ENCODE data around the gene EFNA2. TPM values are rescaled to one million over a fixed set of nuclear protein-coding genes. Genes with fewer than 3 reads are reported as not detected.

EFNA2 gene
- total and polyA plus RNA-seq, 4 donors = 2.8 TPM; not detected in 3

DNA sequence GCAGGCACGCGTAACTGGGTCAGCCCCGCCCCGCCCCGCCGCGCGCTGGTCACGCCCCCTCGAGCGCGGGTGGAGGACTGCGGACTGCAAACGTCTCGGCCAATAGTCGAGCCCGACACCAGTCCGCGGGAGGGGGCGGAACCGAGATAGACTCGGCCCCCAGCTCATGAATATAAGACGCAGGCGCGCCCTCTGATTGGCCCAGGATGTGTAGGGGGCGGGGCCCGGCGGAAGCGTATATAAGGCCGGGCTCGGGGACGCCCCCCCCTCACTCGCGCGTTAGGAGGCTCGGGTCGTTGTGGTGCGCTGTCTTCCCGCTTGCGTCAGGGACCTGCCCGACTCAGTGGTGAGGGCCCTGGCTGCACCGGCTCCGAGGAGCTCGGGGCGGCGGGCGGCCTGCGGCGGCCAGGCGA lies 16.6 kb upstream of the EFNA2 start, which contains the start of gene CIRBP:
CIRBP (plus strand) TSS at position 268 of the 413 bp plus-strand sequence. CDS start 1,602 bp downstream, outside the sequence.
- Histone ChIP-seq H3K4me3 (ENCODE audit: low read length in 2 of 2) (peak within 1 kb of the TSS; percentile 54 to 91), H3K4me1 (ENCODE audit: control insufficient read depth in 1 of 2, insufficient read depth in 2 of 2, low read length in 2 of 2) (no peaks in the 10 kb centered on the region), H3K27ac (ENCODE audit: low read depth in 1 of 2, low read length in 2 of 2) (peak within 1 kb of the TSS; percentile 77 to 93), H3K27me3 (ENCODE audit: control insufficient read depth in 1 of 2, insufficient read depth in 2 of 2, low read length in 1 of 2) (no peaks in the 10 kb centered on the region), H3K9me3 (ENCODE audit: control insufficient read depth, low read length) (no peaks in the 10 kb centered on the region), H3K36me3 (ENCODE audit: control insufficient read depth in 1 of 2, insufficient read depth in 2 of 2, low read length in 1 of 2) (peaks cover 0 to 4% of the 10 kb centered on the region in 2 donors)
- intact Hi-C loops (cut with DNase I) = loop anchor here in 1 of 2 donors (1.0 kb wide), 1 partner anchor 20 kb away; no protein-coding TSS in a partner anchor
- ATAC-seq (ENCODE audit: low FRiP score) (peak; percentile 88), DNase-seq (peak; percentile 100)
- WGBS, 2 donors = 0% methylated on average over 28 to 50 of the region's 50 CpGs

DNA sequence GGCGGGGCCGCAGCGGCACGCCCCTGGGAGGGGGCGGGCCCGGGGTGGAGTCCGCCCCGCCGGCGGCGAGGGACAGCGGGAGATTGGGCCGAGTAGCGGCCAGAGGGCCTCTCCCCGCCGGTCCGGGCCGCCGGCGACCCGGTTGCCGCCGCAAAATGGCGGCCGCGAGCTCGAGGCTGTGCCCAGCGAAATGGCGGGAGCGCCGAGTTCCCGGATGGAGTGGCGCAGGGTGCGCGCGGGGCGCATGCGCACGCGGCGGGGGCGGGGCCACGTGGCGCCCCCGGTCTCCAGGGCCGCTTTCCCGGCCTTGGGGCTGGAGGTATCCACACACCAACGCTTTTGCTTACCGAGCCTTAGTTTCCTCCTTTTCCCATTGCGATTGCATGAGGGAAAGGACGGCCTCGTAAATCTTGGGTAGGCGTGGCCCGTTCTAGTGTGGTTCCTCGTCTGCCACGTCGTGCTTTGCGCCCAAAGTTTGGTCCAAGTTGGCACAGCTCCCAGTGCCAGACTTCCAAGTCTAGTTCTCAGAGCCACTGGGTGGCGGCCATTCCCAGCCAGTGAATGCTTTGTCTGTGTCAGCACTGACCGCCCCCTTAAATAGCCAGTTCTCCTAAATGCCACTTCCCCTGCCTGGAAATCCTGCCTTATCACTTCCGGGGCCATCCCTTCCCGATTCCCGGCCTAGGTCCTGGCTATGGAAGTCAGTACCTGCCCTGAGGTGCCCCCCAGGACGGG lies 16.0 kb upstream of the EFNA2 start:
- no peaks in the 10 kb centered on the region for H3K9me3 ChIP-seq (ENCODE audit: control insufficient read depth, low read length)
- H3K4me1 ChIP-seq (ENCODE audit: control insufficient read depth in 1 of 2, insufficient read depth in 2 of 2, low read length in 2 of 2) = no peaks in the 10 kb centered on the region
- intact Hi-C loops (cut with DNase I) = loop anchor here in 1 of 2 donors (1.0 to 10.0 kb wide), 2 partner anchors 20 to 235 kb away; no protein-coding TSS in a partner anchor
- ATAC-seq (ENCODE audit: low FRiP score) (peak; percentile 59), DNase-seq (peak; percentile 94 to 95)
- peak overlapping the region; percentile 54 to 91 for H3K4me3 ChIP-seq (ENCODE audit: low read length in 2 of 2)
- H3K36me3 ChIP-seq (ENCODE audit: control insufficient read depth in 1 of 2, insufficient read depth in 2 of 2, low read length in 1 of 2) = peaks cover 0 to 7% of the 10 kb centered on the region in 2 donors
- H3K27me3 ChIP-seq (ENCODE audit: control insufficient read depth in 1 of 2, insufficient read depth in 2 of 2, low read length in 1 of 2) = no peaks in the 10 kb centered on the region
- WGBS, 2 donors = 1% methylated on average over 54 to 64 of the region's 64 CpGs
- peak overlapping the region; percentile 77 to 93 for H3K27ac ChIP-seq (ENCODE audit: low read depth in 1 of 2, low read length in 2 of 2)

DNA sequence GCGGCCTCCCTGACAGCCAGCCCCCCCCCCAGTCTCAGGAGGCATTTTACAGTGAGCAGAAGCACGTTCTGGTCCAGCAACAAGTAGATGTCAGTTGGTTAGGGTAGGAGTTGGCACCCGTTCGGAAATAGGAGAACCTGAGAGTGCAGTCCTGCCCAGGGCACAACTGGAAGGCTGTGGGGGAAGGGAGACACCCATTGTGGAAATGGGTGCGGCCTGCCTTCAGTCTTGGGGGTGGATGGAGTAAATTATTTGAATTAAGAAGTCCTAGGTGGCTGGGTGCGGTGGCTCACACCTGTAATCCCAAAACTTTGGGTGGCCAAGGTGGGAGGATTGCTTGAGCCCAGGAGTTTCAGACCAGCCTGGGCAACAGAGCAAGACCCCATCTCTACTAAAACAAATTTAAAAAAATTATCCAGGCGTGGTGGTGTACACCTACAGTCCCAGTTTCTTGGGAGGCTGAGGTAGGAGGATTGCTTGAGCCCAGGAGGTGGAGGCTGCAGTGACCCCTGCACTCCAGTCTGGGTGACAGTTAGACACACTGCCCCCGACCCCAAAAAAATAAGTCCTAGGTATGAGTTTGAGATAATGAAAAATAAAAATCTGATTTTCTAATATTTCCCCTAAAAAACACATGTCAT lies 15.3 kb upstream of the EFNA2 start:
- intact Hi-C loops (cut with DNase I) = loop anchor here in 1 of 2 donors (10.0 kb wide), 1 partner anchor 234 kb away; no protein-coding TSS in a partner anchor
- Histone ChIP-seq H3K4me3 (ENCODE audit: low read length in 2 of 2) (peak overlapping the region; percentile 32 to 54), H3K27me3 (ENCODE audit: control insufficient read depth in 1 of 2, insufficient read depth in 2 of 2, low read length in 1 of 2) (no peaks in the 10 kb centered on the region), H3K9me3 (ENCODE audit: control insufficient read depth, low read length) (no peaks in the 10 kb centered on the region), H3K36me3 (ENCODE audit: control insufficient read depth in 1 of 2, insufficient read depth in 2 of 2, low read length in 1 of 2) (peaks cover 0 to 7% of the 10 kb centered on the region in 2 donors), H3K4me1 (ENCODE audit: control insufficient read depth in 1 of 2, insufficient read depth in 2 of 2, low read length in 2 of 2) (no peaks in the 10 kb centered on the region), H3K27ac (ENCODE audit: low read depth in 1 of 2, low read length in 2 of 2) (peak overlapping the region; percentile 63 to 93)
- ATAC-seq (ENCODE audit: low FRiP score) (no peak), DNase-seq (no peak)
- 18 to 23% methylated on average over 8 of the region's 8 CpGs for WGBS, 2 donors

DNA sequence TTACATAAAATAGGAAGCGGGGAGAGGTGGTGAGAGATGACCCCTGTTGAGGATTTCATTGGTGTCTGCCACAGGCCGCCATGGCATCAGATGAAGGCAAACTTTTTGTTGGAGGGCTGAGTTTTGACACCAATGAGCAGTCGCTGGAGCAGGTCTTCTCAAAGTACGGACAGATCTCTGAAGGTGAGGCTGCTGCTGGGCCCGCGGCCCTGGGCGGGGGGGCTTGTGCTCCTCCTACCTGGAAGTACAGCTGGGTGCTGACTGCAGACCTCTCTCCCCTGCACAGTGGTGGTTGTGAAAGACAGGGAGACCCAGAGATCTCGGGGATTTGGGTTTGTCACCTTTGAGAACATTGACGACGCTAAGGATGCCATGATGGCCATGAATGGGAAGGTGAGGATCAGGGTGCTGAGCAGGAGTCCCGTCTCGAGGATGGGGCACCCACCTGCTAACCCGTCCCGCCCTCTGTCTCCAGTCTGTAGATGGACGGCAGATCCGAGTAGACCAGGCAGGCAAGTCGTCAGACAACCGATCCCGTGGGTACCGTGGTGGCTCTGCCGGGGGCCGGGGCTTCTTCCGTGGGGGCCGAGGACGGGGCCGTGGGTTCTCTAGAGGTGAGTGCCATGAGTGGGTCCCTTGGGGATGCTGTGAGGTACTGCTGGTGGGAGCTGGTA lies 14.7 kb upstream of the EFNA2 start:
- Histone ChIP-seq H3K4me3 (ENCODE audit: low read length in 2 of 2) (peak overlapping the region in 1 of 2 donors; percentile 54), H3K36me3 (ENCODE audit: control insufficient read depth in 1 of 2, insufficient read depth in 2 of 2, low read length in 1 of 2) (peaks cover 0 to 7% of the 10 kb centered on the region in 2 donors), H3K27ac (ENCODE audit: low read depth in 1 of 2, low read length in 2 of 2) (peak overlapping the region in 1 of 2 donors; percentile 39), H3K27me3 (ENCODE audit: control insufficient read depth in 1 of 2, insufficient read depth in 2 of 2, low read length in 1 of 2) (no peaks in the 10 kb centered on the region), H3K4me1 (ENCODE audit: control insufficient read depth in 1 of 2, insufficient read depth in 2 of 2, low read length in 2 of 2) (no peaks in the 10 kb centered on the region), H3K9me3 (ENCODE audit: control insufficient read depth, low read length) (no peaks in the 10 kb centered on the region)
- 44 to 47% methylated on average over 26 of the region's 26 CpGs for WGBS, 2 donors
- intact Hi-C loops (cut with DNase I) = loop anchor here in 1 of 2 donors (10.0 kb wide), 1 partner anchor 234 kb away; no protein-coding TSS in a partner anchor
- ATAC-seq (ENCODE audit: low FRiP score) (no peak), DNase-seq (no peak)

DNA sequence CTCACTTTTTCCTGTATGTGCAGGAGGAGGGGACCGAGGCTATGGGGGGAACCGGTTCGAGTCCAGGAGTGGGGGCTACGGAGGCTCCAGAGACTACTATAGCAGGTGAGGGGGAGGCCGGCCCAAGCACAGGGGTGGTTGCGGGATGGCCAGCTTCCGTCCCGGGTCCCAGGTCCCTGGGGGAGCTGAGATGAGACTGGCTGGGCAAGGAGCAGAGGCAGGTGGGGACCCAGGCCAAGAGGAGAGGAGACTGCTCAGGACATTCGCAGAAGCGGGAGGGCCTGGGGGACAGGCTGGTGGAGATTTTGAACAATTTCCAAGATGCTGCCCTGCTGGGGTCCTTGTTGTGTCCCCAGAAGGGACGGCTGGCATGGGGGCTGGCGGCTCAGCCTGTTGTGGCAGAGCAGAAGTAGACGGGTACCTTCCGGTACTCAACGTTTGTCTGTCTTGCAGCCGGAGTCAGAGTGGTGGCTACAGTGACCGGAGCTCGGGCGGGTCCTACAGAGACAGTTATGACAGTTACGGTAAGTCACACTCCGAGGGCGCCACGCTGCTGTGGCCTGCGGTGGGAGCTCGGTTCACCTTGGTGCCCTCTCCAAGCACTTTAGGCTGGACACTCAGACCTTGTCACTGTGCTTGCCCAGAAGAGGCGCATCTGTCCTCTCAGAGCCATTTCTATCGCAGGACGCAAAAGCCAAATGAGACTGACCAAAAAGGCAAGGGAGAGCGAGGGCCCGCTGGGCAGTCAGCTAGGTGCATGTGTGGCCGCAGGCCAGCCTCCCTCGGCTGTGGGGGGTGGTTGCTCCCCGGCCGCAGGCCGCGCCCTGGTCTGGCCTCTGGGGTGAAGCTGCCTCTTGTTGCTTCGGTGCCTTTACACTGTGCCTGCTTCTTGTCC lies 13.9 kb upstream of the EFNA2 start:
- DNase-seq (no peak), ATAC-seq (ENCODE audit: low FRiP score) (no peak)
- Histone ChIP-seq H3K4me1 (ENCODE audit: control insufficient read depth in 1 of 2, insufficient read depth in 2 of 2, low read length in 2 of 2) (no peaks in the 10 kb centered on the region), H3K27me3 (ENCODE audit: control insufficient read depth in 1 of 2, insufficient read depth in 2 of 2, low read length in 1 of 2) (no peaks in the 10 kb centered on the region), H3K4me3 (ENCODE audit: low read length in 2 of 2) (no peak overlapping the region), H3K27ac (ENCODE audit: low read depth in 1 of 2, low read length in 2 of 2) (peak overlapping the region in 1 of 2 donors; percentile 7), H3K9me3 (ENCODE audit: control insufficient read depth, low read length) (no peaks in the 10 kb centered on the region), H3K36me3 (ENCODE audit: control insufficient read depth in 1 of 2, insufficient read depth in 2 of 2, low read length in 1 of 2) (peaks cover 0 to 7% of the 10 kb centered on the region in 2 donors)
- WGBS, 2 donors = 64% methylated on average over 37 of the region's 37 CpGs
- intact Hi-C loops (cut with DNase I) = loop anchor here in 1 of 2 donors (10.0 kb wide), 1 partner anchor 233 kb away; no protein-coding TSS in a partner anchor

DNA sequence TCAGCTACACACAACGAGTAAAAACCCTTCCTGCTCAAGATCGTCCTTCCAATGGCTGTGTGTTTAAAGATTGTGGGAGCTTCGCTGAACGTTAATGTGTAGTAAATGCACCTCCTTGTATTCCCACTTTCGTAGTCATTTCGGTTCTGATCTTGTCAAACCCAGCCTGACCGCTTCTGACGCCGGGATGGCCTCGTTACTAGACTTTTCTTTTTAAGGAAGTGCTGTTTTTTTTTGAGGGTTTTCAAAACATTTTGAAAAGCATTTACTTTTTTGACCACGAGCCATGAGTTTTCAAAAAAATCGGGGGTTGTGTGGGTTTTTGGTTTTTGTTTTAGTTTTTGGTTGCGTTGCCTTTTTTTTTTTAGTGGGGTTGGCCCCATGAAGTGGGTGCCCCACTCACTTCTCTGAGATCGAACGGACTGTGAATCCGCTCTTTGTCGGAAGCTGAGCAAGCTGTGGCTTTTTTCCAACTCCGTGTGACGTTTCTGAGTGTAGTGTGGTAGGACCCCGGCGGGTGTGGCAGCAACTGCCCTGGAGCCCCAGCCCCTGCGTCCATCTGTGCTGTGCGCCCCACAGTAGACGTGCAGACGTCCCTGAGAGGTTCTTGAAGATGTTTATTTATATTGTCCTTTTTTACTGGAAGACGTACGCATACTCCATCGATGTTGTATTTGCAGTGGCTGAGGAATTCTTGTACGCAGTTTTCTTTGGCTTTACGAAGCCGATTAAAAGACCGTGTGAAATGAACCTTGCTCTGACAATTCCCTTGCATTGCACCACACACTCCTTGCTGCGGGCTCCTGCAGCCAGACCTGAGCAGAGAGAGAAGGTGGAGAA lies 13.0 kb upstream of the EFNA2 start:
- ATAC-seq (ENCODE audit: low FRiP score) (no peak), DNase-seq (no peak)
- Histone ChIP-seq H3K36me3 (ENCODE audit: control insufficient read depth in 1 of 2, insufficient read depth in 2 of 2, low read length in 1 of 2) (peaks cover 0 to 7% of the 10 kb centered on the region in 2 donors), H3K9me3 (ENCODE audit: control insufficient read depth, low read length) (no peaks in the 10 kb centered on the region), H3K4me3 (ENCODE audit: low read length in 2 of 2) (no peak overlapping the region), H3K27me3 (ENCODE audit: control insufficient read depth in 1 of 2, insufficient read depth in 2 of 2, low read length in 1 of 2) (no peaks in the 10 kb centered on the region), H3K4me1 (ENCODE audit: control insufficient read depth in 1 of 2, insufficient read depth in 2 of 2, low read length in 2 of 2) (no peaks in the 10 kb centered on the region), H3K27ac (ENCODE audit: low read depth in 1 of 2, low read length in 2 of 2) (no peak overlapping the region)
- intact Hi-C loops (cut with DNase I) = loop anchor here in 1 of 2 donors (10.0 kb wide), 1 partner anchor 232 kb away; no protein-coding TSS in a partner anchor
- WGBS, 2 donors = 54 to 60% methylated on average over 33 of the region's 33 CpGs

DNA sequence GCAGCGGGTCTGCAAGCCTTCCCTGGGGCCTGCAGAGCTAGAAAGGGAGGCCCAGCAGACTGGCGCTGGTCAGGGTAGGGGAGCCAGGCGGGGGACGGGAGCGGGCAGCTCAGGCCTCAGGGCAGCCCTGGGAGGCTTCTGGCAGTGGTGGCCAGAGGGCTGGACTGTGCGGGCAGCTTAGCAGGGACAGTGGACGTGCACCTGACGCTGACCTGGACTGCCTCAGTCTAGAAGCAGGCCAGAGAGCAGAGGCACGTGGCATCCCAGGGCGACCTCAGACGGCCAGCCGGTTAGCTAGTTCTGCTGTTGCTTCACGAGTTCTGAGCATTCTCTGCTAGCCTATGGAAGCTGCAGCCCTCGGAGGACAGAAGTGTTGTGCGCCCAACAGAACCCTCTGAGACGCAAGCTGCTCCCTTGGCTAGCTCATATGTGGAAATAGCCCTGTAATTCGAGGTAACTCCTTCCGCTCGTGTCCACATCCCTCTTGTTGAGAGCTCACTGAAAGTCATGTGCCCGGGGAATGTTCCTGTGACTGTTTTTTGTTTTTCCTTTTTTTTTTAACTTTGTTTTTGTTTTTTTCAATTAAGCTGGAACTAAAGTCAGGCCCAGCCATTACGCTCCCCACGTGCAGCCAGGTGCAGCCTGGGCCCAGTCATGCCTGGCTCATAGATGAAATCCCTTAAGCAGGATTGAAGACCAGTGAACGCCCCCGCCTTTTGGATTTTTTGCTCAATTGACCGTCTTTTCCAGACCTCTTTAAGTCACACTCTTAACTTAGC lies 12.2 kb upstream of the EFNA2 start:
- 67 to 71% methylated on average over 25 of the region's 25 CpGs for WGBS, 2 donors
- peaks cover 0 to 7% of the 10 kb centered on the region in 2 donors for H3K36me3 ChIP-seq (ENCODE audit: control insufficient read depth in 1 of 2, insufficient read depth in 2 of 2, low read length in 1 of 2)
- no peaks in the 10 kb centered on the region for H3K4me1 ChIP-seq (ENCODE audit: control insufficient read depth in 1 of 2, insufficient read depth in 2 of 2, low read length in 2 of 2)
- no peaks in the 10 kb centered on the region for H3K9me3 ChIP-seq (ENCODE audit: control insufficient read depth, low read length)
- DNase-seq (no peak), ATAC-seq (ENCODE audit: low FRiP score) (no peak)
- no peak overlapping the region for H3K27ac ChIP-seq (ENCODE audit: low read depth in 1 of 2, low read length in 2 of 2)
- H3K27me3 ChIP-seq (ENCODE audit: control insufficient read depth in 1 of 2, insufficient read depth in 2 of 2, low read length in 1 of 2) = no peaks in the 10 kb centered on the region
- no peak overlapping the region for H3K4me3 ChIP-seq (ENCODE audit: low read length in 2 of 2)
- intact Hi-C loops (cut with DNase I) = loop anchor here in 1 of 2 donors (10.0 kb wide), 1 partner anchor 231 kb away; no protein-coding TSS in a partner anchor

Measured in aorta (tissue), 5 donors.